Natural killer cell treated with Interleukin-12 subunit alpha and Interleukin-12 subunit beta and Interleukin-15 and Interleukin-18, amount 100 ng/mL, for 72 hours (primary cell): ENCODE measurements around the gene CSKMT. TPM values are rescaled to one million over a fixed set of nuclear protein-coding genes. Genes with fewer than 3 reads are reported as not detected.
"Not testable (repeated sequence)": the region's sequence is repeated elsewhere in the genome, so short reads cannot be mapped to it uniquely, and the experiment has no call there.

Source experiments
- ATAC-seq, 2 donors: fragments of 150-1000 bp; cut with Tn5 transposase in 1 of 2; sonication (Bioruptor Pico), chemical (Tn5 transposase) in 1 of 2; 2 replicates each; pipeline ENCODE4 v1.10.0; 2021
- DNase-seq: peaks from one replicate; pipeline ENCODE4 v3.0.0; 2022; ENCODE audit warnings: low spot score
- H3K27ac Mint-ChIP-seq, 2 donors: 1 replicate in 1 of 2; 2 replicates in 1 of 2; pipeline ENCODE4 v1.8.0; 2022; ENCODE audit warnings: mixed read lengths in 2 of 2, mild to moderate bottlenecking in 1 of 2, moderate library complexity in 1 of 2
- H3K27me3 Mint-ChIP-seq, 2 donors: 1 replicate in 1 of 2; 2 replicates in 1 of 2; pipeline ENCODE4 v1.8.0; 2022; ENCODE audit warnings: mixed read lengths in 2 of 2
- H3K36me3 Mint-ChIP-seq: one replicate; pipeline ENCODE4 v1.8.0; 2022; ENCODE audit warnings: mixed read lengths
- H3K4me1 Mint-ChIP-seq, 2 donors: 1 replicate in 1 of 2; 2 replicates in 1 of 2; pipeline ENCODE4 v1.8.0; 2022; ENCODE audit warnings: low read depth in 2 of 2, mixed read lengths in 2 of 2, mild to moderate bottlenecking in 1 of 2
- H3K4me3 Mint-ChIP-seq: one replicate; pipeline ENCODE4 v1.8.0; 2022; ENCODE audit warnings: mixed read lengths
- H3K9me3 Mint-ChIP-seq: 2 replicates; pipeline ENCODE4 v1.8.0; 2022; ENCODE audit warnings: mixed read lengths
- total RNA-seq, 2 donors: library from RNA; stranded (reverse); gene quantifications; one replicate each; pipeline ENCODE4 v1.2.3, GENCODE V29; 2022

The CSKMT gene
- total RNA-seq, 2 donors from 2014 or later, result 30.0 to 121 TPM

DNA sequence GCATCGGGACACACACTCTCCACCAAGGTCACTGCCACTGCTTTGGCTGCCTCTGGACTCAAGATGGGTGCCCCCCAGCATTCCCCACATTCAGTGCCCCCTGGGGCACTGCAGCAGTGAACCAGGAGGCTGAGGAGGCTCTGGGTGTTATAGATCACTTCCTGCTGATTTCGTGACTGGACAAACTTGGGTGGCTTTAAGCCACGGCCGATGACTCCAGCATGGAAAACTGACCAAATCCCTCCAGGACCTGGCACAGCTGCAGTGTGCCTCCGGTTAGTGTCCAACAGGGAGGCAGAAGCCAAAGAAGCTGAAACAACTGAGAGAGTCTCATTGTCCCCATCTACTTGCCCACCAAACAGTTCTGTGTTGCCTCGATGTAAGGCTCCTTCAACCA, 17.5 kb upstream of the CSKMT start:
- H3K27me3 Mint-ChIP-seq, result no peaks in the 10 kb centered on the region
- H3K4me1 Mint-ChIP-seq, result peaks cover 21 to 27% of the 10 kb centered on the region in 2 donors
- no peak overlapping the region for H3K4me3 Mint-ChIP-seq
- no peaks in the 10 kb centered on the region for H3K9me3 Mint-ChIP-seq
- ATAC-seq (no peak), DNase-seq (no peak)
- H3K36me3 Mint-ChIP-seq, result peaks cover 5% of the 10 kb centered on the region
- no peak overlapping the region for H3K27ac Mint-ChIP-seq

DNA sequence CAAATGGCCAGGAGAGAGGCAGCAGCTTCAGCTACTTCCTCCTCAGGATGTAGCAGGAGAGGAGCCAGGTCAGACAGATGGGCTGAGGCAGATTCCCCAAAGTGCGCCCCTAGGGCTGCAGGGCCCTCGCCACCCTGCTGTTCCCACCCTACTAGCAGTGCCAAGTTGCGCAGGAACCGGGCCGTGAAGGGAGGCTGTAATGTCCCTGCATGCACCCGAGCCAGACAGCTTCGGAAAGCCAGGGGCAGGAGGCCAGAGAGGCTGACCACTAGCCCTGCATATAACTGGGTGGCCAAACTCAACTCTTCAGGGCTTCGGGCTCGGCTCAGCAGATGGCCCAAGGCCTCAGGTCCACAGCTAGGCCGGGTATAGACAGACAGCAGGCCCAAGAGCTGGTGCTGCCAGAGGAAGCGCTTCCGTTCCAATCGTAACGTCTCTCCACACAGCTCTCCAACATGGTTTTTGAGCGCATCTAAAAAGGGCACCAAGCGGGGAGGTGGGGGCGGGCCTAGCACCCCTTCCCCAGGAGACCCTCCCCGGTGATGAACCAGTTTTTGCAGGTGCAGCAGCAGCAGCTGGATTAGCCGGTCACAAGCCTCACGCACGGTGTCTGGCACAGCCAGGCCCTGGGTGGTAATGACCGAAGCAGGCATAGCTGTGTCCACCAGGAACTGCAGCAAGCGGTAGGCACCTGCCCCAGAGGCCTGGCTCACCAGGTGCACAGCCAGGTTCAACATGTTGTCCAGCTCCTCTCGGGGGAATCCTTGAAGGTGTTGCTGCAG, 16.7 kb upstream of the CSKMT start:
- H3K27ac Mint-ChIP-seq, result no peak overlapping the region
- ATAC-seq (no peak), DNase-seq (no peak)
- no peaks in the 10 kb centered on the region for H3K27me3 Mint-ChIP-seq
- H3K36me3 Mint-ChIP-seq, result peaks cover 5% of the 10 kb centered on the region
- H3K9me3 Mint-ChIP-seq, result no peaks in the 10 kb centered on the region
- H3K4me3 Mint-ChIP-seq, result no peak overlapping the region
- H3K4me1 Mint-ChIP-seq, result peaks cover 25 to 30% of the 10 kb centered on the region in 2 donors

DNA sequence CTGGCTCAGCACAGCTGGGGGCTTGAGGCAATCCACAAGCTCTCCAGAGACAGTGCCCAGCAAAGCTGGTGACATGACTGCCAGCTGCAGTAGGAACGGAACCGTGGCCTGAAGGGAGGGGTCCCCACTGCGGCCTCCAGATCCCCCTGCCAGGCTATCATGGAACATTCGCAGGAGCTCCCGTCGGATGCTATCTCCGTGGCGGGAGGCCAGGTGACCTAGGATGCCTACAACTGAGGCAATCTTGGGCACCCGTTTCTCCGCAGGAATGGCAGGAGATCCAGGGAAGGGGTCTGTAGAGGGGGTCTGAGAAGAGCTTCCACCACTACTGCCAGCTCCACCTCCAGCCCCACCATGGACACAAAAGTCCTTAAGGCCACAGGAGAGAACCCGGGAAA, 16.1 kb upstream of the CSKMT start:
- H3K4me1 Mint-ChIP-seq, result peaks cover 30 to 33% of the 10 kb centered on the region in 2 donors
- ATAC-seq (no peak), DNase-seq (no peak)
- no peak overlapping the region for H3K4me3 Mint-ChIP-seq
- peaks cover 5% of the 10 kb centered on the region for H3K36me3 Mint-ChIP-seq
- H3K27ac Mint-ChIP-seq, result no peak overlapping the region
- no peaks in the 10 kb centered on the region for H3K27me3 Mint-ChIP-seq
- no peaks in the 10 kb centered on the region for H3K9me3 Mint-ChIP-seq

GRCh38 chr11:62649486-62649885, 15.6 kb upstream of the CSKMT start:
- no peak overlapping the region for H3K4me3 Mint-ChIP-seq

DNA sequence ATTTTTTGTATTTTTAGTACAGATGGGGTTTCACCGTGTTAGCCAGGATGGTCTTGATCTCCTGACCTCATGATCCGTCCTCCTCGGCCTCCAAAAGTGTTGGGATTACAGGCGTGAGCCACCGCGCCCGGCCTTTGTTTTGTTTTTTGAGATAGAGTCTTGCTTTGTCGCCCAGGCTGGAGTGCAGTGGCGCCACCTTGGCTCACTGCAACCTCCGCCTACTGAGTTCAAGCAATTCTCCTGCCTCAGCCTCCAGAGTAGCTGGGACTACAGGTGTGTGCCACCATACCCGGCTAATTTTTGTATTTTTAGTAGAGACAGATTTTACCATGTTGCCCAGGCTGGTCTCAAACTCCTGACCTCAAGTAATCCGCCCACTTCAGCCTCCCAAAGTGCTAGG, 14.8 kb upstream of the CSKMT start:
- not testable (repeated sequence) for H3K4me3 Mint-ChIP-seq, H3K9me3 Mint-ChIP-seq, H3K27me3 Mint-ChIP-seq, ATAC-seq, H3K36me3 Mint-ChIP-seq
- Mint-ChIP-seq H3K4me1 (peaks cover 30 to 33% of the 10 kb centered on the region in 2 donors), H3K27ac (peak overlapping the region in 1 of 2 donors; percentile 60)
- peak; percentile 44 for DNase-seq

More at GRCh38 chr11:62649486-62649885, 15.6 kb upstream of the CSKMT start:
- no peaks in the 10 kb centered on the region for H3K27me3 Mint-ChIP-seq
- H3K27ac Mint-ChIP-seq, result no peak overlapping the region
- H3K36me3 Mint-ChIP-seq, result peaks cover 5% of the 10 kb centered on the region
- no peaks in the 10 kb centered on the region for H3K9me3 Mint-ChIP-seq
- DNase-seq (no peak), ATAC-seq (no peak)
- H3K4me1 Mint-ChIP-seq, result peaks cover 30 to 36% of the 10 kb centered on the region in 2 donors

GRCh38 chr11:62652161-62653006, 12.7 kb upstream of the CSKMT start:
- no peaks in the 10 kb centered on the region for H3K9me3 Mint-ChIP-seq
- peak overlapping the region; percentile 99 for H3K4me3 Mint-ChIP-seq

GRCh38 chr11:62654297-62654696, 10.8 kb upstream of the CSKMT start:
- H3K36me3 Mint-ChIP-seq, result peaks cover 5% of the 10 kb centered on the region
- H3K9me3 Mint-ChIP-seq, result no peaks in the 10 kb centered on the region
- no peak for ATAC-seq

More at GRCh38 chr11:62652161-62653006, 12.7 kb upstream of the CSKMT start:
- ATAC-seq (peak in 1 of 2 donors; percentile 31), DNase-seq (no peak)
- H3K27me3 Mint-ChIP-seq, result no peaks in the 10 kb centered on the region
- H3K36me3 Mint-ChIP-seq, result peaks cover 5% of the 10 kb centered on the region
- H3K27ac Mint-ChIP-seq, result peak overlapping the region; percentile 98 to 100
- H3K4me1 Mint-ChIP-seq, result peaks cover 19 to 21% of the 10 kb centered on the region in 2 donors

GRCh38 chr11:62656796-62657429, 8.2 kb upstream of the CSKMT start:
- Mint-ChIP-seq H3K27ac (no peak overlapping the region), H3K4me3 (no peak overlapping the region), H3K27me3 (no peaks in the 10 kb centered on the region), H3K36me3 (peaks cover 5% of the 10 kb centered on the region), H3K4me1 (peaks cover 15% of the 10 kb centered on the region in 2 donors), H3K9me3 (no peaks in the 10 kb centered on the region)
- ATAC-seq (no peak), DNase-seq (no peak)

More at GRCh38 chr11:62654297-62654696, 10.8 kb upstream of the CSKMT start:
- peak overlapping the region; percentile 99 for H3K4me3 Mint-ChIP-seq
- peak overlapping the region; percentile 98 to 100 for H3K27ac Mint-ChIP-seq
- no peak for DNase-seq
- no peaks in the 10 kb centered on the region for H3K27me3 Mint-ChIP-seq
- H3K4me1 Mint-ChIP-seq, result peaks cover 19 to 21% of the 10 kb centered on the region in 2 donors

DNA sequence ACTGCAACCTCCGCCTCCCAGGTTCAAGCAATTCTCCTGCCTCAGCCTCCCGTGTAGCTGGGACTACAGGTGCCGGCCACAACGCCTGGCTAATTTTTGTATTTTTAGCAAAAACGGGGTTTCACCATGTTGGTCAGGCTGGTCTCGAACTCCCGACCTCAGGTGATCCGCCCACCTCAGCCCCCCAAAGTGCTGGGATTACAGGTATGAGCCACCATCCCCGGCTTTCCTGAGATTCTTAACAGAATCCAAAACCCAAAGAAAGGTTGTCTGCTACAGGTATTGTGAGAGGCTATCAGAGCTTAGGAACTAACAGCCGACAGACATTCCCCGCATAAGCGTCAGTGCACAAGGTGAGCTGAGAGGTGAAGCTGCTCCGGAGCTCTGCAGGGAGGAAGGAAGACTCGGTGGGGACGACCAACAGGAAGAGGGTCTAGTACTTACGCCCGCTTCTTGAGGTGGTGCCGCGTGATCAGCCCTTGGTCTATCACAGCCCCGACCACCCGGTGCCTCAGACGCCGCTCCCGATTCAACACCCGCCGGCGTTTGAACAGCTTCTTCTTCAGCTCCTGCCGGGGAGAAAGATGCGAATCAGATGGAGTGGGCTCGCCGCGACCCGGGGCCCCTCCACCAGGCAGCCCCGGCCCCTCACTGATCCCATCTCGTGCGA, 572 bp upstream of the CSKMT start:
- Mint-ChIP-seq H3K36me3 (peaks cover 17% of the 10 kb centered on the region), H3K27me3 (no peaks in the 10 kb centered on the region), H3K9me3 (no peaks in the 10 kb centered on the region), H3K4me3 (peak overlapping the region; percentile 96), H3K4me1 (peaks cover 23% of the 10 kb centered on the region in 2 donors), H3K27ac (peak overlapping the region; percentile 89 to 94)
- ATAC-seq (peak; percentile 20 to 64), DNase-seq (no peak)

DNA sequence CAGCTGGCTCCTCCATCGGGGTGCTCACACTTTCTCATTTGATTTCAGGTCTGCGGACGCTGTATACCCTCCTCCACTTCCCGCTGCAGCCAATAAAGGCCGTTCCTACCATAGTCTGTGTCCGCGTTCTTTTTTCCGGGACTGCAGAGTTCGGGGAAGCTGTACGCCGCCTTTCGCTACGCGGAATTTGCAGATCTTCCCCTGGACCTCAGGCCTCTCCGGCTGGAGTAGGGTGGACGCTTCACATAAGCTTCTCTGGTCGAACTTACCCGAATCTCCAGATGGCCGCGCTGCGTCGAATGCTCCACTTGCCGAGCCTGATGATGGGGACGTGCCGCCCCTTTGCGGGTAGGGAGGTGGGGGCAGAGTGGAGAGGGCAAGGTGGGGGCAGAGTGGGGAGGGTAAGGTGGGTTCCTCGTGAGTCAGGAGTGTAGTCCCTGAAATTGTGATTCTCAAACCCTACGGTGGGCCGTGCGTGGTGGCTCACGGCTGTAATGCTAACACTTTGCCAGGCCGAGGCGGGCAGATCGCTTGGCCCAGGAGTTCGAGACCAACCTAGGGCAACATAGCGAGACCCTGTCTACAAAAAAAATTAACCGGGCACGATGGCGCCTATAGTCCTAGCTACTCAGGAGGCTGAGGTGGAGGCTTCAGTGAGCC, 617 bp downstream of the CSKMT start:
- peak overlapping the region; percentile 96 for H3K4me3 Mint-ChIP-seq
- ATAC-seq, result peak; percentile 42 to 55
- peaks cover 25 to 28% of the 10 kb centered on the region in 2 donors for H3K4me1 Mint-ChIP-seq
- DNase-seq, result no peak
- peak overlapping the region; percentile 89 to 94 for H3K27ac Mint-ChIP-seq
- no peaks in the 10 kb centered on the region for H3K27me3 Mint-ChIP-seq
- peaks cover 17% of the 10 kb centered on the region for H3K36me3 Mint-ChIP-seq
- H3K9me3 Mint-ChIP-seq, result no peaks in the 10 kb centered on the region

DNA sequence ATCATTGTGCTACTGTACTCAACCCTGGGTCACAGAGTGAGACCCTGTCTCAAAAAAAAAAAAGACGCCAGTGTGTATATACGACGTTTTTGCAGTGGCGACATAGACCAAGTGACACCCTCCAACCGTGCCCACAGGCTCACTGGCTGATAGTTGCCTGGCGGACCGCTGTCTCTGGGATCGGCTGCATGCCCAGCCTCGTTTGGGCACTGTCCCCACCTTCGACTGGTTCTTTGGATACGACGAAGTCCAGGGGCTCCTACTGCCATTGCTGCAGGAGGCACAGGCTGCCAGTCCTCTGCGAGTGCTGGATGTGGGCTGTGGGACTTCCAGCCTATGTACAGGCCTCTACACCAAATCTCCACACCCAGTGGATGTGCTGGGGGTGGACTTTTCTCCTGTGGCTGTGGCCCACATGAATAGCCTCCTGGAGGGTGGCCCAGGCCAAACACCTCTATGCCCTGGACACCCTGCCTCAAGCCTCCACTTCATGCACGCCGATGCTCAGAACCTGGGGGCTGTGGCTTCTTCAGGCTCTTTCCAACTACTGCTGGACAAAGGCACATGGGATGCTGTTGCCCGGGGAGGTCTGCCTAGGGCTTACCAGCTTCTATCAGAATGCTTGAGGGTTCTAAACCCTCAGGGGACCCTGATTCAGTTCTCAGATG, 1.3 kb downstream of the CSKMT start:
- Mint-ChIP-seq H3K27me3 (no peaks in the 10 kb centered on the region), H3K4me1 (peaks cover 31 to 34% of the 10 kb centered on the region in 2 donors), H3K4me3 (peak overlapping the region; percentile 96), H3K27ac (peak overlapping the region; percentile 89 to 94), H3K36me3 (peaks cover 17% of the 10 kb centered on the region), H3K9me3 (no peaks in the 10 kb centered on the region)
- no peak for ATAC-seq
- no peak for DNase-seq

GRCh38 chr11:62667460-62667859, 2.3 kb downstream of the CSKMT start:
- DNase-seq, result no peak
- H3K4me3 Mint-ChIP-seq, result peak overlapping the region; percentile 96
- H3K36me3 Mint-ChIP-seq, result peaks cover 16% of the 10 kb centered on the region
- H3K27ac Mint-ChIP-seq, result peak overlapping the region; percentile 89 to 94
- peaks cover 33 to 35% of the 10 kb centered on the region in 2 donors for H3K4me1 Mint-ChIP-seq
- H3K27me3 Mint-ChIP-seq, result no peaks in the 10 kb centered on the region
- no peaks in the 10 kb centered on the region for H3K9me3 Mint-ChIP-seq
- no peak for ATAC-seq
